HEK293 (cell line): ENCODE data around the gene MORN1.

Experiments used
- CTCF ChIA-PET: fragments of 350-600 bp; formaldehyde crosslinking; extraction: SDS; loops from one replicate; lab custom pipeline; 2021; ENCODE audit warnings: antibody characterized with exemption; lab: Yijun Ruan, JAX
- POLR2A ChIA-PET: fragments of 300-600 bp; formaldehyde crosslinking; extraction: SDS; loops from one replicate; lab custom pipeline; 2020; ENCODE audit warnings: antibody characterized with exemption, inconsistent platforms; lab: Yijun Ruan, JAX
- H3K27ac ChIP-seq: fragments of 200-500 bp; sonication (Bioruptor generic); 2 replicates; pipeline ENCODE4 v1.5.1; 2014; ENCODE audit warnings: low read depth, low read length, control low read depth, inconsistent platforms; ENCODE audit errors: extremely low read depth
- H3K36me3 ChIP-seq, 2 experiments: fragments of 200-500 bp in 1 of 2; sonication (Bioruptor generic) in 1 of 2; 1 replicate in 1 of 2; 2 replicates in 1 of 2; pipeline ENCODE4 v1.5.1; 2014 to 2017; ENCODE audit warnings: inconsistent platforms in 2 of 2, low read length in 2 of 2; ENCODE audit not compliant: control insufficient read depth in 2 of 2, insufficient read depth in 1 of 2
- H3K4me1 ChIP-seq: fragments of 200-500 bp; sonication (Bioruptor generic); 2 replicates; pipeline ENCODE4 v1.5.1; 2014; ENCODE audit warnings: mild to moderate bottlenecking, low read length, inconsistent platforms; ENCODE audit not compliant: control insufficient read depth, insufficient read depth
- H3K4me3 ChIP-seq: 2 replicates; pipeline ENCODE4 v1.5.1; 2011; ENCODE audit warnings: low read depth, mild to moderate bottlenecking, control low read depth, low read length, moderate library complexity
- H3K9me3 ChIP-seq: fragments of 200-500 bp; sonication (Bioruptor generic); 2 replicates; pipeline ENCODE4 v1.5.1; 2014; ENCODE audit warnings: low read depth, low read length, inconsistent platforms; ENCODE audit not compliant: control insufficient read depth, insufficient read depth
- CTCF ChIP-seq: fragments of 450-650 bp; formaldehyde crosslinking; IDR thresholded peaks from 2 replicates; pipeline ENCODE4 v1.5.1; 2016; ENCODE audit warnings: missing biosample characterization, missing genetic modification characterization
- FEZF1 ChIP-seq: fragments of 450-650 bp; formaldehyde crosslinking; IDR thresholded peaks from 2 replicates; pipeline ENCODE4 v1.5.1; 2016; ENCODE audit warnings: missing biosample characterization, missing genetic modification characterization
- GLIS2 ChIP-seq: fragments of 450-650 bp; formaldehyde crosslinking; IDR thresholded peaks from 2 replicates; pipeline ENCODE4 v1.5.1; 2016; ENCODE audit warnings: missing biosample characterization, missing genetic modification characterization
- HIC1 ChIP-seq: fragments of 450-650 bp; formaldehyde crosslinking; IDR thresholded peaks from 2 replicates; pipeline ENCODE4 v1.5.1; 2016; ENCODE audit warnings: missing biosample characterization, missing genetic modification characterization
- IKZF3 ChIP-seq: fragments of 450-650 bp; IDR thresholded peaks from 2 replicates; pipeline ENCODE4 v1.5.0; 2018; ENCODE audit warnings: missing biosample characterization, mild to moderate bottlenecking, missing genetic modification characterization, moderate library complexity
- KLF17 ChIP-seq: fragments of 450-650 bp; formaldehyde crosslinking; IDR thresholded peaks from 2 replicates; pipeline ENCODE4 v1.5.1; 2016; ENCODE audit warnings: missing biosample characterization, missing genetic modification characterization
- SP3 ChIP-seq: fragments of 450-650 bp; formaldehyde crosslinking; IDR thresholded peaks from 2 replicates; pipeline ENCODE4 v1.5.1; 2016; ENCODE audit warnings: missing biosample characterization, missing genetic modification characterization
- ZBTB20 ChIP-seq: fragments of 450-650 bp; formaldehyde crosslinking; IDR thresholded peaks from 2 replicates; pipeline ENCODE4 v1.5.1; 2016; ENCODE audit warnings: missing biosample characterization, missing genetic modification characterization
- ZFP69B ChIP-seq: fragments of 450-650 bp; formaldehyde crosslinking; IDR thresholded peaks from 2 replicates; pipeline ENCODE4 v1.5.1; 2016; ENCODE audit warnings: missing biosample characterization, missing genetic modification characterization
- ZIC2 ChIP-seq: fragments of 450-650 bp; formaldehyde crosslinking; IDR thresholded peaks from 2 replicates; pipeline ENCODE4 v1.5.1; 2016; ENCODE audit warnings: missing biosample characterization, missing genetic modification characterization
- ZNF175 ChIP-seq: fragments of 450-650 bp; formaldehyde crosslinking; IDR thresholded peaks from 2 replicates; pipeline ENCODE4 v1.5.1; 2016; ENCODE audit warnings: missing biosample characterization, missing genetic modification characterization
- ZNF214 ChIP-seq: fragments of 450-650 bp; formaldehyde crosslinking; IDR thresholded peaks from 2 replicates; pipeline ENCODE4 v1.5.1; 2017; ENCODE audit warnings: missing biosample characterization, mild to moderate bottlenecking, missing genetic modification characterization, borderline replicate concordance
- ZNF280C ChIP-seq: fragments of 450-650 bp; formaldehyde crosslinking; IDR thresholded peaks from 2 replicates; pipeline ENCODE4 v1.5.1; 2016; ENCODE audit warnings: missing biosample characterization, missing genetic modification characterization
- ZNF292 ChIP-seq: fragments of 450-650 bp; formaldehyde crosslinking; IDR thresholded peaks from 2 replicates; pipeline ENCODE4 v1.5.1; 2016; ENCODE audit warnings: low read depth, missing biosample characterization, missing genetic modification characterization, borderline replicate concordance
- ZNF366 ChIP-seq: fragments of 450-650 bp; formaldehyde crosslinking; conservative IDR thresholded peaks from 2 replicates; pipeline ENCODE4 v1.5.1; 2016; ENCODE audit warnings: missing biosample characterization, missing genetic modification characterization
- ZNF37A ChIP-seq: fragments of 450-650 bp; IDR thresholded peaks from 2 replicates; pipeline ENCODE4 v1.5.1; 2018; ENCODE audit warnings: missing biosample characterization, missing genetic modification characterization
- ZNF585B ChIP-seq: fragments of 450-650 bp; formaldehyde crosslinking; IDR thresholded peaks from 2 replicates; pipeline ENCODE4 v1.5.1; 2016; ENCODE audit warnings: missing biosample characterization, missing genetic modification characterization
- ZNF623 ChIP-seq: fragments of 450-650 bp; formaldehyde crosslinking; IDR thresholded peaks from 2 replicates; pipeline ENCODE4 v1.5.1; 2016; ENCODE audit warnings: missing biosample characterization, missing genetic modification characterization
- ZNF658 ChIP-seq: fragments of 450-650 bp; formaldehyde crosslinking; IDR thresholded peaks from 2 replicates; pipeline ENCODE4; 2016; ENCODE audit warnings: missing biosample characterization, missing genetic modification characterization
- ZNF664 ChIP-seq: fragments of 450-650 bp; formaldehyde crosslinking; IDR thresholded peaks from 2 replicates; pipeline ENCODE4 v1.5.1; 2016; ENCODE audit warnings: missing biosample characterization, missing genetic modification characterization
- ZNF768 ChIP-seq: fragments of 450-650 bp; formaldehyde crosslinking; IDR thresholded peaks from 2 replicates; pipeline ENCODE4 v1.5.1; 2018; ENCODE audit warnings: missing biosample characterization, mild to moderate bottlenecking, missing genetic modification characterization
- ZNF792 ChIP-seq: fragments of 450-650 bp; formaldehyde crosslinking; IDR thresholded peaks from 2 replicates; pipeline ENCODE4 v1.5.1; 2016; ENCODE audit warnings: missing biosample characterization, missing genetic modification characterization
- ZNF837 ChIP-seq: fragments of 450-650 bp; formaldehyde crosslinking; IDR thresholded peaks from 2 replicates; pipeline ENCODE4 v1.5.1; 2016; ENCODE audit warnings: missing biosample characterization, missing genetic modification characterization

Gene MORN1

DNA sequence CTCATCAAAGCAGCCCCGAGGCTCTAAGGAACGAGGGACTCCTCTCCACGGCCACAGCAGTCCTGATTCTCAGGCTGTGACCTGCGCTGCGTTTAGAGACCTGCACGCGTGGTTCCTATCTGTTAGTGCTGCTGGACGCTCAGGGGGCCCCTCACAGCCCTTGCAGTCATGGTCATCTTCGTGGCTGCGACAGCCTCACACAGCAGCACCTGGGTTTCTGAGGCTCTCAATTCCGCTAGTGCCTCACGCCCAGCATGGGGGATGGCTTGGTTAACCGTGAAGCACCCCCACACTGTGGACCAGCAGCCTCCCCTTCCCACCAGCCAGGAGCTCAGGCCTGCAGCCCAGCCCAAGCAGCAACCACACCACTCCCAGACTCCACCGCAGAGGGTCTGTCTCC lies 7.8 kb downstream of the MORN1 start (continued):
- no peak for TF ChIP-seq GLIS2 (tag by site-specific recombination)

GRCh38 chr1:2382621-2383361 lies 8.6 kb downstream of the MORN1 start:
- Histone ChIP-seq H3K4me3 (no peak overlapping the region), H3K36me3 (peaks cover 0 to 27% of the 10 kb centered on the region in 2 experiments; a peak in 1 of 3 replicates), H3K9me3 (no peaks in the 10 kb centered on the region), H3K4me1 (no peaks in the 10 kb centered on the region), H3K27ac (no peak overlapping the region)
- TF ChIP-seq IKZF3 (tag by site-specific recombination) (no peak), HIC1 (tag by site-specific recombination) (peak; percentile 55; the same call in 1 of the 2 replicates), ZNF792 (tag by site-specific recombination) (no peak), ZIC2 (tag by site-specific recombination) (no peak), CTCF (tag by site-specific recombination) (peak; percentile 72), ZNF292 (tag by site-specific recombination) (no peak), GLIS2 (tag by site-specific recombination) (peak; percentile 30; the same call in 1 of the 2 replicates)
- CTCF ChIA-PET = interaction anchor here (0.6 to 6.0 kb wide), 22 partner anchors 8 to 288 kb away, joined by 3 to 105 read pairs (median 4); partner anchors contain the start of genes FAAP20, MORN1 and RER1
- POLR2A ChIA-PET = interaction anchor here (0.7 to 1.9 kb wide), 7 partner anchors 9 to 193 kb away, joined by 3 to 24 read pairs (median 4); partner anchors contain the start of genes FAAP20, MORN1 and RER1

- no peaks in the 10 kb centered on the region for H3K9me3 ChIP-seq
- H3K4me3 ChIP-seq = no peak overlapping the region
- H3K36me3 ChIP-seq = peaks cover 0 to 19% of the 10 kb centered on the region in 2 experiments; a peak in 1 of 3 replicates
- CTCF ChIA-PET = interaction anchor here (0.6 to 6.0 kb wide), 30 partner anchors 9 to 480 kb away, joined by 3 to 105 read pairs (median 4); partner anchors contain the start of genes FAAP20, MORN1 and RER1
- H3K27ac ChIP-seq = no peak overlapping the region
- POLR2A ChIA-PET = interaction anchor here (0.6 to 1.9 kb wide), 9 partner anchors 10 to 826 kb away, joined by 3 to 24 read pairs (median 4); partner anchors contain the start of genes FAAP20, MORN1 and RER1
- H3K4me1 ChIP-seq = no peaks in the 10 kb centered on the region
- TF ChIP-seq ZNF664 (tag by site-specific recombination) (no peak), ZNF768 (tag by site-specific recombination) (no peak), GLIS2 (tag by site-specific recombination) (peak; percentile 76), ZNF658 (tag by site-specific recombination) (no peak), ZNF585B (tag by site-specific recombination) (no peak), ZNF37A (tag by site-specific recombination) (no peak), ZFP69B (no peak), KLF17 (tag by site-specific recombination) (peak; percentile 58; the same call in 1 of the 2 replicates), ZNF175 (no peak), FEZF1 (no peak), ZNF214 (tag by site-specific recombination) (no peak), ZBTB20 (tag by site-specific recombination) (no peak), ZNF837 (tag by site-specific recombination) (no peak), ZNF280C (tag by site-specific recombination) (no peak), ZNF623 (tag by site-specific recombination) (no peak), SP3 (no peak), ZNF366 (no peak)
These were observed 9.4 kb downstream of the MORN1 start for GRCh38 chr1:2381741-2382620.
